BLaER1 (cell line): ENCODE data around the gene CDADC1.

Experiments
- H3K27ac ChIP-seq: shearing (Covaris generic); formaldehyde crosslinking; 2 replicates; pipeline ENCODE4 v1.8.1; 2022
- H3K27me3 ChIP-seq: shearing (Covaris generic); formaldehyde crosslinking; 2 replicates; pipeline ENCODE4 v1.8.1; 2022
- H3K36me3 ChIP-seq: shearing (Covaris generic); formaldehyde crosslinking; 2 replicates; pipeline ENCODE4 v1.8.1; 2022
- H3K4me1 ChIP-seq: shearing (Covaris generic); formaldehyde crosslinking; 2 replicates; pipeline ENCODE4 v1.8.1; 2022
- H3K4me2 ChIP-seq: shearing (Covaris generic); formaldehyde crosslinking; 2 replicates; pipeline ENCODE4 v1.8.1; 2022
- H3K4me3 ChIP-seq: shearing (Covaris generic); formaldehyde crosslinking; 2 replicates; pipeline ENCODE4 v1.8.1; 2022
- H3K9ac ChIP-seq: shearing (Covaris generic); formaldehyde crosslinking; 2 replicates; pipeline ENCODE4 v1.8.1; 2022
- H3K9me3 ChIP-seq: shearing (Covaris generic); formaldehyde crosslinking; 2 replicates; pipeline ENCODE4 v1.8.1; 2022
- H4K20me1 ChIP-seq: shearing (Covaris generic); formaldehyde crosslinking; 2 replicates; pipeline ENCODE4 v1.8.1; 2022
- Cebpa-rat ChIP-seq: shearing (Covaris generic); IDR thresholded peaks from 2 replicates; pipeline ENCODE4 v1.8.1; 2022

The CDADC1 gene

GRCh38 chr13:49247643-49248621, at the start of gene CDADC1:
TSS of gene CDADC1 (plus strand) at chr13:49247925. CDS start at chr13:49248038, 113 bp downstream.
- H3K4me3 ChIP-seq = peak within 1 kb of the TSS; percentile 85
- peak within 1 kb of the TSS; percentile 88 for H3K9ac ChIP-seq
- H3K4me1 ChIP-seq = peaks cover 29% of the 10 kb centered on the region
- peaks cover 2% of the 10 kb centered on the region for H3K9me3 ChIP-seq
- H3K4me2 ChIP-seq = peak within 1 kb of the TSS; percentile 96
- TF ChIP-seq Cebpa-rat = no peak
- peak within 1 kb of the TSS; percentile 79 for H3K27ac ChIP-seq
- peaks cover 9% of the 10 kb centered on the region for H3K36me3 ChIP-seq
- H4K20me1 ChIP-seq = no peaks in the 10 kb centered on the region
- H3K27me3 ChIP-seq = no peaks in the 10 kb centered on the region

GRCh38 chr13:49206641-49207040, 41.1 kb upstream of the CDADC1 start:
- Histone ChIP-seq H3K27me3 (no peaks in the 10 kb centered on the region), H3K9ac (no peak overlapping the region), H3K27ac (no peak overlapping the region), H4K20me1 (no peaks in the 10 kb centered on the region), H3K4me2 (no peak overlapping the region), H3K36me3 (peaks cover 63% of the 10 kb centered on the region), H3K4me3 (no peak overlapping the region), H3K9me3 (no peaks in the 10 kb centered on the region), H3K4me1 (no peaks in the 10 kb centered on the region)
- no peak for TF ChIP-seq Cebpa-rat

DNA sequence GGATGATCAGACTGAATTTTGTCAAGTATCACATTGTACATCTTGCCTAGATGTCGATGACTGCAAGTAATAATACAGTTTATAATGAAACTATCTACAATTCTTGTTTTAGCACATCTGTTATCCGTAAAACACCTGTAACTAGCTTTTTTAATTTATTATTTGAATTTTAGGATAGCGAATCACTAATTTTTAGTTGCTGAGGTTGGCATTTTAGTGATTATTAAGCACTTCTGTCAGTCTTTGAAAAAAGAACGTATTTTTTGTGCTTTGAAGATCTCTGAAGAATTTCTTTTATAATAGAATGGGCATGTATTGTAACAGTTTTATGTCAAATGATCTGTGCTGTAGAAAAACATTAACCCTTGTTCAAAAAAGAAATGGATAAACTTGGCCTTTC, 39.1 kb upstream of the CDADC1 start:
- H3K27ac ChIP-seq = no peak overlapping the region
- no peak for TF ChIP-seq Cebpa-rat
- H3K9ac ChIP-seq = no peak overlapping the region
- no peaks in the 10 kb centered on the region for H4K20me1 ChIP-seq
- peaks cover 5% of the 10 kb centered on the region for H3K4me1 ChIP-seq
- no peak overlapping the region for H3K4me2 ChIP-seq
- H3K9me3 ChIP-seq = no peaks in the 10 kb centered on the region
- H3K27me3 ChIP-seq = no peaks in the 10 kb centered on the region
- peaks cover 53% of the 10 kb centered on the region for H3K36me3 ChIP-seq
- no peak overlapping the region for H3K4me3 ChIP-seq

DNA sequence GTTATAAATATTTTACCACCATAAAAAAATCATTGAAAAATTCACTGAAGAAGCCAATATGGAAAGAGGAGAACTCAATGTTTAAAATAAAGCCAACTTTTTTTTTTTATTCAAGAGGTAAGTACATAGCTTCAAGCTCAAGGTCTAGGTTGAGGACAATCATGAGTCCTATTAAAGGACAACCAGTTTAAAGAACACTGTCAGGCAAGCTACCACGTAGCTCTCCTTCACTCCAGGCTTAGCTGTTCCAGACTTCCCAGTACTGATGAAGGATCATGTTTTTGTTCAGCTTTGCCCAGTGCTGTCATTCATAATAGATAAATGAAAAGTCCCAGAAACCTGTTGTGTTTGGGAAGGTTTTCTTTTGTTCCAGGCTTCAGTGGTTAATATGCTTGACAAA, 37.6 kb upstream of the CDADC1 start:
- no peaks in the 10 kb centered on the region for H3K27me3 ChIP-seq
- no peaks in the 10 kb centered on the region for H4K20me1 ChIP-seq
- peaks cover 40% of the 10 kb centered on the region for H3K36me3 ChIP-seq
- H3K27ac ChIP-seq = no peak overlapping the region
- H3K4me3 ChIP-seq = no peak overlapping the region
- no peak overlapping the region for H3K4me2 ChIP-seq
- no peak overlapping the region for H3K9ac ChIP-seq
- no peaks in the 10 kb centered on the region for H3K9me3 ChIP-seq
- TF ChIP-seq Cebpa-rat = no peak
- H3K4me1 ChIP-seq = peaks cover 20% of the 10 kb centered on the region

DNA sequence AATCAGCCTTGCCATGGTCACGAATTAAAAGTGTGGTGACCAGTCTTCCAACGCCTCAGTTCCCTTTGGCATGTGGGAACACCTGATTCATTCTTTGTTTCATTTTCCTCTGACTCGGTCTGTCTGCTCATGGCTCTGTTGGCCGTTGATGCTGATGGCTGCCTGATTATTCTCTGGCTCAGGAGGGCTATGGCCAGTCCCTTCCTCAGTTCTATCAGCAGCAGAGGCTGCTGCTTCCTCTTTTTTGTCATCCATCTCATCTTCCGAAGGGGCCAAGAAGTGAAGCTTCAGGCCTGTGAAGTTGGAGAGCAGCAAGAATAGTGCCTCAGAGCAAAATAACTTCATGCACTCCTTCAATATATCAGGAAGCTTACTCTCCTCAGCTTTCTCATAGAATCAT, 37.1 kb upstream of the CDADC1 start:
- no peak for TF ChIP-seq Cebpa-rat
- Histone ChIP-seq H3K4me3 (no peak overlapping the region), H4K20me1 (no peaks in the 10 kb centered on the region), H3K27me3 (no peaks in the 10 kb centered on the region), H3K36me3 (peaks cover 40% of the 10 kb centered on the region), H3K9ac (no peak overlapping the region), H3K4me2 (no peak overlapping the region), H3K4me1 (peaks cover 23% of the 10 kb centered on the region), H3K9me3 (no peaks in the 10 kb centered on the region), H3K27ac (no peak overlapping the region)

GRCh38 chr13:49213539-49213938, 34.2 kb upstream of the CDADC1 start:
- no peak for TF ChIP-seq Cebpa-rat
- no peak overlapping the region for H3K9ac ChIP-seq
- H3K9me3 ChIP-seq = peaks cover 15% of the 10 kb centered on the region
- H3K4me3 ChIP-seq = no peak overlapping the region
- peaks cover 23% of the 10 kb centered on the region for H3K4me1 ChIP-seq
- peak overlapping the region; percentile 53 for H3K4me2 ChIP-seq
- H3K27ac ChIP-seq = peak overlapping the region; percentile 83; the same call in 1 of the 2 replicates
- H3K36me3 ChIP-seq = peaks cover 21% of the 10 kb centered on the region; the same call in 1 of the 2 replicates
- H4K20me1 ChIP-seq = no peaks in the 10 kb centered on the region
- peaks cover 8% of the 10 kb centered on the region for H3K27me3 ChIP-seq

GRCh38 chr13:49213997-49214916, 33.5 kb upstream of the CDADC1 start:
- peaks cover 22% of the 10 kb centered on the region for H3K9me3 ChIP-seq
- H3K4me3 ChIP-seq = no peak overlapping the region
- peaks cover 21% of the 10 kb centered on the region; the same call in 1 of the 2 replicates for H3K36me3 ChIP-seq
- peaks cover 16% of the 10 kb centered on the region for H3K27me3 ChIP-seq
- peaks cover 23% of the 10 kb centered on the region for H3K4me1 ChIP-seq
- no peak overlapping the region; the same call in 1 of the 2 replicates for H3K9ac ChIP-seq
- H3K27ac ChIP-seq = peak overlapping the region; percentile 83
- TF ChIP-seq Cebpa-rat = no peak
- H3K4me2 ChIP-seq = peak overlapping the region; percentile 53
- no peaks in the 10 kb centered on the region for H4K20me1 ChIP-seq

- H3K9ac ChIP-seq = no peak overlapping the region
- peaks cover 29% of the 10 kb centered on the region for H3K9me3 ChIP-seq
- peak overlapping the region; percentile 53 for H3K4me2 ChIP-seq
- H3K36me3 ChIP-seq = peaks cover 21% of the 10 kb centered on the region; the same call in 1 of the 2 replicates
- no peak overlapping the region for H3K4me3 ChIP-seq
- peak overlapping the region; percentile 83 for H3K27ac ChIP-seq
- H3K27me3 ChIP-seq = peaks cover 23% of the 10 kb centered on the region
- peaks cover 27% of the 10 kb centered on the region for H3K4me1 ChIP-seq
- TF ChIP-seq Cebpa-rat = peak; percentile 51; the same call in 1 of the 2 replicates
- no peaks in the 10 kb centered on the region for H4K20me1 ChIP-seq
Measured at GRCh38 chr13:49214917-49215376, 32.8 kb upstream of the CDADC1 start.

DNA sequence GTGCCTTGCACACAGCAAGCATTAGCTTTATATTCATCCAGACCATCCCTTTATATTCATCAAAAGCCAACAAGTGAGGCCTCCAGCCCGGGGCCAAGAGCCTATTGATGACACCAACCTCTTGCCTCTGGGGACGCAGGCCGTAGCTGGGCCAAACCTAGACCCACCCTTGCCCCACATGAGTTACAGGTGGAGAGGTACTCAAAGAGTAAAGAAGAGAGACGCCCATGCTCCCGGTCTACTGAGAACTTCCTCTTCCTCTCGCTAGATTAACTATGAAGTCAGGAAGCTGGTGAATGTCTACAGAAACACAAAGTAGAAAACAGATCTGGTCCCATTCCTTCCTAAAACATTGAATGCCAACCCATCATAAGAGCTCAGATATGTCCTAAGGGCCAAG, 31.4 kb upstream of the CDADC1 start:
- Histone ChIP-seq H3K27me3 (peaks cover 36% of the 10 kb centered on the region), H3K4me2 (peak overlapping the region; percentile 6; the same call in 1 of the 2 replicates), H3K4me1 (peaks cover 29% of the 10 kb centered on the region), H3K4me3 (no peak overlapping the region), H3K27ac (no peak overlapping the region), H3K9ac (no peak overlapping the region), H3K9me3 (peaks cover 43% of the 10 kb centered on the region), H4K20me1 (no peaks in the 10 kb centered on the region), H3K36me3 (peaks cover 11% of the 10 kb centered on the region; the same call in 1 of the 2 replicates)
- TF ChIP-seq Cebpa-rat = no peak
